ENCODE data around the gene GNB1L.

GRCh38 chr22:19740586-19740985 lies 114.1 kb downstream of the GNB1L start:
- TF ChIP-seq POLR2AphosphoS5 (IDR thresholded peaks at IDR 0.05; ENCODE audit: low read depth) (no peak), CTCF (IDR thresholded peaks at IDR 0.05; ENCODE audit: insufficient read depth, low read length) (no peak), SPI1 (IDR thresholded peaks at IDR 0.05; ENCODE audit: borderline replicate concordance, low read depth) (no peak), GABPA (IDR thresholded peaks at IDR 0.05; ENCODE audit: low read depth) (no peak)
